CD4-positive, alpha-beta T cell (primary cell): ENCODE measurements around the gene SLC22A12. TPM values are rescaled to one million over a fixed set of nuclear protein-coding genes. Genes with fewer than 3 reads are reported as not detected.

Source experiments
- ATAC-seq: fragments of 200-7000 bp; cut with Tn5 transposase; one replicate; pipeline ENCODE4 v1.10.0; 2022; ENCODE audit warnings: mild to moderate bottlenecking; ENCODE audit not compliant: poor library complexity
- CTCF ChIA-PET: fragments of 350-600 bp; sonication (Branson Sonifier 250); formaldehyde crosslinking; loops from one replicate; lab custom pipeline; 2021; ENCODE audit warnings: antibody characterized with exemption, inconsistent platforms; lab: Charles Lee
- POLR2A ChIA-PET: fragments of 350-600 bp; sonication (Branson Sonifier 250); formaldehyde crosslinking; loops from one replicate; lab custom pipeline; 2021; ENCODE audit warnings: antibody characterized with exemption, inconsistent platforms; lab: Charles Lee
- DNase-seq, 14 experiments: peaks; one replicate each; pipeline ENCODE4 v3.0.0-alpha.2; 2013 to 2020; ENCODE audit warnings: mixed read lengths in 2 of 14
- H3K27ac ChIP-seq, 2 donors: one replicate each; pipeline versions ENCODE4 v1.5.1 to v1.7.0; 2013; ENCODE audit warnings: low read length in 2 of 2, low read depth in 1 of 2, mild to moderate bottlenecking in 1 of 2
- H3K27me3 ChIP-seq, 2 experiments: 1 replicate in 1 of 2; 2 replicates in 1 of 2; pipeline versions ENCODE4 v1.6.1 to v1.7.0; 2013; ENCODE audit warnings: low read length in 2 of 2, control low read depth in 1 of 2, mild to moderate bottlenecking in 1 of 2, moderate library complexity in 1 of 2; ENCODE audit not compliant: insufficient read depth in 2 of 2, control insufficient read depth in 1 of 2
- H3K36me3 ChIP-seq: one replicate; pipeline ENCODE4 v1.6.1; 2013; ENCODE audit warnings: low read length, control low read depth; ENCODE audit not compliant: insufficient read depth
- H3K4me1 ChIP-seq: one replicate; pipeline ENCODE4 v1.6.1; 2013; ENCODE audit warnings: low read length, control low read depth; ENCODE audit not compliant: insufficient read depth
- H3K4me3 ChIP-seq: one replicate; pipeline ENCODE4 v1.5.1; 2013; ENCODE audit warnings: mild to moderate bottlenecking, low read length, moderate library complexity
- H3K9me3 ChIP-seq, 2 experiments: 1 replicate in 1 of 2; 2 replicates in 1 of 2; pipeline versions ENCODE4 v1.6.1 to v1.7.0; 2013; ENCODE audit warnings: low read length in 2 of 2, mild to moderate bottlenecking in 2 of 2, control low read depth in 1 of 2, moderate library complexity in 1 of 2; ENCODE audit not compliant: control insufficient read depth in 1 of 2, insufficient read depth in 1 of 2
- H3K27ac Mint-ChIP-seq: one replicate; pipeline ENCODE4 v1.8.0; 2020; ENCODE audit warnings: mixed read lengths
- H3K27me3 Mint-ChIP-seq: one replicate; pipeline ENCODE4 v1.8.0; 2021; ENCODE audit warnings: mixed read lengths
- H3K36me3 Mint-ChIP-seq: one replicate; pipeline ENCODE4 v1.8.0; 2021; ENCODE audit warnings: low read depth, mixed read lengths
- H3K4me1 Mint-ChIP-seq: one replicate; pipeline ENCODE4 v1.8.0; 2021; ENCODE audit warnings: low read depth, mixed read lengths
- H3K4me3 Mint-ChIP-seq: one replicate; pipeline ENCODE4 v1.8.0; 2020; ENCODE audit warnings: mild to moderate bottlenecking, mixed read lengths
- H3K9me3 Mint-ChIP-seq: one replicate; pipeline ENCODE4 v1.8.0; 2020; ENCODE audit warnings: mixed read lengths
- intact Hi-C, 2 experiments: fragments of 100-400 bp; cut with DNase I in 1 of 2; cut with micrococcal nuclease in 1 of 2; formaldehyde crosslinking; loops; one replicate each; pipeline versions ENCODE4 v1.15.1 to v1.9.0; 2023 to 2025; cut with DNase I, micrococcal nuclease
- total RNA-seq, 174 experiments: library from RNA in 2 of 174; stranded (reverse) in 2 of 174; gene quantifications; one replicate each; pipeline ENCODE4 v1.2.3 and lab custom pipeline; 2021 to 2026
- TF ChIP-seq, protein P1 (sequence below): fragments of 200-600 bp; IDR thresholded peaks from one replicate; pipeline ENCODE4 v1.8.0; 2022; ENCODE audit warnings: antibody characterized with exemption, mild to moderate bottlenecking

SLC22A12 gene
- total RNA-seq, 2 experiments from 2014 or later = not detected

DNA sequence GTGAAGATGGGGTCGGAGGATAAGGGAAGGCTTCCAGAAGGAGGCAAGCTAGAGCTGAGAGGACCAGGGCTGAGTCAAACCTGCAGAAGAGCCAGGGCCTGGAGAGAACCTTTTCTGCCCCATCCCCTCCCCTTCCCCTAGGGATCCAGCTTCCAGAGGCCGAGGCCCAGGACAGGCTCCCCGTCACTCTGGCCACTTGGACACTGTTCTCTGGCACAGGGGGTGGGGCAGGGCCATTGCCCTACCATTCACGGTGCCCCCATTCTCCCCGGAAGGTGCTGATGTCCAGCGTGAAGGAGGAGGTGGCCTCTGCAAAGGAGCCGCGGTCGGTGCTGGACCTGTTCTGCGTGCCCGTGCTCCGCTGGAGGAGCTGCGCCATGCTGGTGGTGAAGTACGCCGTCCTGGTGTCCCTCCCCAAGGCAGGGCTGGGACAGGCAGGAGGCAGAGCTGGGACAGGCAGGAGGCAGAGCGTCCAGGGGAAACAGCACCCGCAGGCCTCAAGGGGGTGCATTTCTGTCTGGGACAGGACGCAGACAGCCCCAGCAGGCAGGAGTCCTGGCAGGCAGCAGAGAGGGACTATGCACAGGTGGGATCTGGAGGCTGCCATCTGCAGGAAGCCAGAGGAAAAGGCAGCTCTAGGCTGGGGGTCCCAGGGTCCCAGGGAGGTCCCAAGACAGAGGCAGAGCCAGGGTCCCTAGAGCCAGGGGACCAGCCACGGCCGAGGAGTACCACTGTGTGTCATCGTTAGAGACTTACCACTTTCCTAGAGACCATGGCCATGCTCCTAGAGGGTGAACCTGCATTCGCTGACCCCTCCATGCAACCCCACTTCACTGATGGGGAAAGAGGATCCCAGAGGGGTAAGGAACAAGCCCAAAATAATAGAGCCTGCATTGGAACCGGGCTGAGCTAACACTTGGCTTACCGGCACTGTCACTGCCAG lies 25.8 kb upstream of the SLC22A12 start:
- ChIA-PET POLR2A (no interaction called here), CTCF (no interaction called here)
- H3K4me3 Mint-ChIP-seq = no peak overlapping the region
- ATAC-seq (no peak), DNase-seq (no peak)
- Histone ChIP-seq H3K27ac (no peak overlapping the region), H3K4me1 (no peaks in the 10 kb centered on the region), H3K36me3 (no peaks in the 10 kb centered on the region), H3K4me3 (no peak overlapping the region), H3K9me3 (no peaks in the 10 kb centered on the region), H3K27me3 (no peaks in the 10 kb centered on the region)
- no peaks in the 10 kb centered on the region for H3K9me3 Mint-ChIP-seq
- H3K27me3 Mint-ChIP-seq = no peaks in the 10 kb centered on the region
- TF ChIP-seq, protein P1, sequence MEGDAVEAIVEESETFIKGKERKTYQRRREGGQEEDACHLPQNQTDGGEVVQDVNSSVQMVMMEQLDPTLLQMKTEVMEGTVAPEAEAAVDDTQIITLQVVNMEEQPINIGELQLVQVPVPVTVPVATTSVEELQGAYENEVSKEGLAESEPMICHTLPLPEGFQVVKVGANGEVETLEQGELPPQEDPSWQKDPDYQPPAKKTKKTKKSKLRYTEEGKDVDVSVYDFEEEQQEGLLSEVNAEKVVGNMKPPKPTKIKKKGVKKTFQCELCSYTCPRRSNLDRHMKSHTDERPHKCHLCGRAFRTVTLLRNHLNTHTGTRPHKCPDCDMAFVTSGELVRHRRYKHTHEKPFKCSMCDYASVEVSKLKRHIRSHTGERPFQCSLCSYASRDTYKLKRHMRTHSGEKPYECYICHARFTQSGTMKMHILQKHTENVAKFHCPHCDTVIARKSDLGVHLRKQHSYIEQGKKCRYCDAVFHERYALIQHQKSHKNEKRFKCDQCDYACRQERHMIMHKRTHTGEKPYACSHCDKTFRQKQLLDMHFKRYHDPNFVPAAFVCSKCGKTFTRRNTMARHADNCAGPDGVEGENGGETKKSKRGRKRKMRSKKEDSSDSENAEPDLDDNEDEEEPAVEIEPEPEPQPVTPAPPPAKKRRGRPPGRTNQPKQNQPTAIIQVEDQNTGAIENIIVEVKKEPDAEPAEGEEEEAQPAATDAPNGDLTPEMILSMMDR = no peak
- peaks cover 6% of the 10 kb centered on the region for H3K4me1 Mint-ChIP-seq
- no peak overlapping the region for H3K27ac Mint-ChIP-seq
- intact Hi-C loops = no loop called here
- no peaks in the 10 kb centered on the region for H3K36me3 Mint-ChIP-seq

DNA sequence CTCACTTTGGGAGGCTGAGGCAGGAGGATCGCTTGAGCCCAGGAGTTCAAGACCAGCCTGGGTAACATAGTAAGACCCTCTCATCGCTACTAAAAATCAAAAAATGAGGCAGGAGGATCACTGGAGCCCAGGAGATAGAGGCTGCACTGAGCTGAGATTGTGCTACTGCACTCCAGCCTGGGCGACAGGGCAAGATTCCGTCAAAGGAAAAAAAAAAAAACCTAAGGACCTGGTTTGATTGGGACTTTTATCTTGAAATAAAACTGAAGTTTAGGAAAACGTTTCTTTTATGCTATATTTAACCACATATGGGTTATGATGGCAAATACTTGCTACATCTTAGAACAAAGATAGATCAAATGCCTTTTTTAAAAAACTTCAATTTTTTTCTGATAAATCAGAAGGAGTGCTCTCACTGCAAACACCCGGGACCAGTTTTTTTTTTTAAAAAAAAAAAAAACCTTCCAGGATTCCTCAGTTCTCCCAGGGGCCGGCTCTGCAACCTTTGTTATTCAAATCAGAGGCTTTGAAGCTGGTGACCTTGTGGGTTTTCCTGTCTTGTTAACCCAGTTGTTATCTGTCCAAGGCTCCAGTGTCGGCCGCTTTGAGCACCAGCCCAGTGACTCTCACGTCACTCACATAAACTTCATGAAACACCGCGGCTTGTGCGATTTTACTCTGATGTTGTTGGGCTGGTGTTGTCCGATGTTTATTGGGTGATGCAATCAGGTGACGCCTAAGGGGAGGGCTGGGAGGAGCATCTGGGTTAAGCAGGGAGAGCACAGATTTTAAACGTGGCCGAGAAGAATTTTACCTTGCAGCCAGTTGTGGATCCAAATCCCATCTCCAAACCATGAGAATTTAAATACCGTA lies 24.7 kb upstream of the SLC22A12 start:
- Mint-ChIP-seq H3K4me1 (peaks cover 6% of the 10 kb centered on the region), H3K27ac (no peak overlapping the region), H3K36me3 (no peaks in the 10 kb centered on the region)

More for the DNA sequence above, 24.7 kb upstream of the SLC22A12 start:
- intact Hi-C loops = no loop called here
- Histone ChIP-seq H3K36me3 (no peaks in the 10 kb centered on the region), H3K27ac (no peak overlapping the region), H3K27me3 (no peaks in the 10 kb centered on the region), H3K9me3 (peaks cover 0 to 4% of the 10 kb centered on the region in 2 experiments), H3K4me3 (no peak overlapping the region), H3K4me1 (no peaks in the 10 kb centered on the region)
- Mint-ChIP-seq H3K9me3 (no peaks in the 10 kb centered on the region), H3K4me3 (no peak overlapping the region), H3K27me3 (no peaks in the 10 kb centered on the region)
- CTCF ChIA-PET = no interaction called here
- TF ChIP-seq, protein P1 = no peak
- ATAC-seq (peak; percentile 92), DNase-seq (peak in 8 of 14 experiments; percentile 20 to 51 (median 31))
- POLR2A ChIA-PET = no interaction called here
